IMR-90 (cell line): ENCODE data around the gene NUDT6. TPM values are rescaled to one million over a fixed set of nuclear protein-coding genes. Genes with fewer than 3 reads are reported as not detected.

Source experiments
- ATAC-seq: fragments of 200-7000 bp; cut with Tn5 transposase; 2 replicates; pipeline ENCODE4 v1.9.1; 2020; ENCODE audit warnings: low read depth, mild to moderate bottlenecking, moderate library complexity
- BruUV-seq: library from RNA; stranded (reverse); fragments of 400-500 nt; replicated peaks from 2 replicates; lab custom pipeline; 2021; lab: Mats Ljungman, UMichigan
- CTCF ChIA-PET: fragments of 300-600 bp; formaldehyde crosslinking; extraction: SDS; loops from one replicate; lab custom pipeline; 2021; ENCODE audit warnings: antibody characterized with exemption; lab: Yijun Ruan, JAX
- POLR2A ChIA-PET: fragments of 300-600 bp; sonication (Branson Sonifier 250); formaldehyde crosslinking; loops from one replicate; lab custom pipeline; 2022; ENCODE audit warnings: antibody characterized with exemption; ENCODE audit not compliant: unreplicated experiment; lab: Charles Lee
- DNase-seq: peaks from one replicate; pipeline ENCODE4 v3.0.0; 2013
- H2AFZ ChIP-seq: replicated peaks from 2 replicates; pipeline ENCODE3; 2013; ENCODE audit warnings: low read length, mild to moderate bottlenecking; ENCODE audit not compliant: poor library complexity
- H2AK5ac ChIP-seq: 2 replicates; pipeline ENCODE4 v1.6.1; 2013; ENCODE audit warnings: low read depth, low read length, inconsistent platforms
- H2AK9ac ChIP-seq: replicated peaks from 2 replicates; pipeline ENCODE3; 2013; ENCODE audit warnings: mild to moderate bottlenecking, low read depth, low read length, moderate library complexity; ENCODE audit not compliant: poor library complexity
- H2BK120ac ChIP-seq: 2 replicates; pipeline ENCODE4 v1.6.1; 2013; ENCODE audit warnings: low read depth, low read length, inconsistent platforms
- H2BK15ac ChIP-seq: 3 replicates; pipeline ENCODE4 v1.6.1; 2013; ENCODE audit warnings: low read depth, low read length, inconsistent platforms
- H2BK20ac ChIP-seq: 2 replicates; pipeline ENCODE4 v1.6.1; 2013; ENCODE audit warnings: low read depth, mild to moderate bottlenecking, inconsistent platforms, low read length, moderate library complexity
- H2BK5ac ChIP-seq: 2 replicates; pipeline ENCODE4 v1.6.1; 2013; ENCODE audit warnings: mild to moderate bottlenecking, low read depth, low read length, inconsistent platforms; ENCODE audit not compliant: poor library complexity, severe bottlenecking
- H3K14ac ChIP-seq: replicated peaks from 2 replicates; pipeline ENCODE4 v1.6.1; 2013; ENCODE audit warnings: low read depth, low read length, inconsistent platforms
- H3K18ac ChIP-seq: 2 replicates; pipeline ENCODE4 v1.6.1; 2013; ENCODE audit warnings: low read depth, low read length, control low read depth
- H3K23ac ChIP-seq: 2 replicates; pipeline ENCODE4 v1.6.1; 2013; ENCODE audit warnings: low read depth, low read length, inconsistent platforms
- H3K27ac ChIP-seq: 2 replicates; pipeline ENCODE4 v1.5.1; 2013; ENCODE audit warnings: mild to moderate bottlenecking, control low read depth, low read length; ENCODE audit not compliant: insufficient read depth
- H3K27me3 ChIP-seq: 2 replicates; pipeline ENCODE4 v1.6.1; 2013; ENCODE audit warnings: low read length; ENCODE audit not compliant: control insufficient read depth, insufficient read depth
- H3K36me3 ChIP-seq: 2 replicates; pipeline ENCODE4 v1.6.1; 2013; ENCODE audit warnings: low read length, mixed read lengths; ENCODE audit not compliant: control insufficient read depth, insufficient read depth
- H3K4ac ChIP-seq: 2 replicates; pipeline ENCODE4 v1.6.1; 2013; ENCODE audit warnings: low read depth, low read length, inconsistent platforms
- H3K4me1 ChIP-seq: 2 replicates; pipeline ENCODE4 v1.6.1; 2013; ENCODE audit warnings: low read length, mixed read lengths; ENCODE audit not compliant: control insufficient read depth, insufficient read depth
- H3K4me2 ChIP-seq: 2 replicates; pipeline ENCODE4 v1.6.1; 2013; ENCODE audit warnings: low read depth, mild to moderate bottlenecking, control low read depth, low read length, moderate library complexity
- H3K4me3 ChIP-seq: 2 replicates; pipeline ENCODE4 v1.5.1; 2013; ENCODE audit warnings: low read depth, mild to moderate bottlenecking, control low read depth, low read length, moderate library complexity; ENCODE audit not compliant: insufficient read depth
- H3K56ac ChIP-seq: 2 replicates; pipeline ENCODE4 v1.6.1; 2013; ENCODE audit warnings: low read length, inconsistent platforms; ENCODE audit not compliant: insufficient read depth; ENCODE audit errors: extremely low read depth
- H3K79me1 ChIP-seq, 2 experiments: 2 replicates each; pipeline ENCODE4 v1.6.1; 2013; ENCODE audit warnings: low read length in 2 of 2, inconsistent platforms in 1 of 2, low read depth in 1 of 2
- H3K9ac ChIP-seq: 2 replicates; pipeline ENCODE4 v1.6.1; 2013; ENCODE audit warnings: low read depth, low read length, control low read depth
- H3K9me1 ChIP-seq: 2 replicates; pipeline ENCODE4 v1.6.1; 2013; ENCODE audit warnings: low read length, inconsistent platforms; ENCODE audit not compliant: insufficient read depth
- H3K9me3 ChIP-seq: 2 replicates; pipeline ENCODE4 v1.6.1; 2013; ENCODE audit warnings: low read length; ENCODE audit not compliant: control insufficient read depth, insufficient read depth
- H4K20me1 ChIP-seq: 2 replicates; pipeline ENCODE4 v1.6.1; 2013; ENCODE audit warnings: low read length, inconsistent platforms; ENCODE audit not compliant: insufficient read depth
- H4K5ac ChIP-seq: 2 replicates; pipeline ENCODE4 v1.6.1; 2013; ENCODE audit warnings: mild to moderate bottlenecking, low read depth, low read length, control low read depth
- H4K8ac ChIP-seq, 2 experiments: 2 replicates each; pipeline ENCODE4 v1.6.1; 2013; ENCODE audit warnings: low read depth in 2 of 2, low read length in 2 of 2, control low read depth in 1 of 2, inconsistent platforms in 1 of 2
- H4K91ac ChIP-seq: 2 replicates; pipeline ENCODE4 v1.6.1; 2013; ENCODE audit warnings: low read depth, low read length, inconsistent platforms; ENCODE audit not compliant: insufficient read depth
- MAFK ChIP-seq: IDR thresholded peaks from 2 replicates; pipeline ENCODE4 v1.6.1; 2012; ENCODE audit warnings: low read depth, low read length, improper control_type of control experiment
- MAZ ChIP-seq: IDR thresholded peaks from 2 replicates; pipeline ENCODE4 v1.6.1; 2012; ENCODE audit warnings: low read depth, mild to moderate bottlenecking, low read length, improper control_type of control experiment, moderate library complexity, borderline replicate concordance
- dilution Hi-C: fragments of 300-500 bp; cut with HindIII; formaldehyde crosslinking; loops from one replicate; pipeline ENCODE4 v1.14.3; 2018; ENCODE audit warnings: low sequenced_read_pairs; ENCODE audit not compliant: unreplicated experiment
- in situ Hi-C: fragments of 300-500 bp; cut with MboI; formaldehyde crosslinking; loops from 3 replicates; pipeline ENCODE4 v1.14.3; 2019; ENCODE audit warnings: low sequenced_read_pairs, inconsistent platforms, mixed read lengths
- intact Hi-C: fragments of 100-400 bp; cut with micrococcal nuclease; formaldehyde crosslinking; loops from 2 replicates; pipeline ENCODE4 v1.10.0; 2022
- polyA plus RNA-seq, 3 experiments: library from polyadenylated mRNA; depleted of rRNA; stranded (reverse); fragments of >200 nt; gene quantifications; 2 replicates each; pipeline ENCODE4 v1.2.3, GENCODE V29; 2012; ENCODE audit warnings: low replicate concordance in 1 of 3
- total RNA-seq: library from RNA; depleted of rRNA; stranded (reverse); fragments of >200 nt; gene quantifications from 2 replicates; pipeline ENCODE4 v1.2.3, GENCODE V29; 2012

NUDT6 gene
- total and polyA plus RNA-seq, 2 of the 4 experiments (the other 2 are of a cell fraction) = 2.7 to 4.8 TPM

- ChIA-PET CTCF (interaction anchor here (0.6 kb wide), 1 partner anchor 160 kb away, joined by 5 read pairs; no protein-coding TSS in a partner anchor), POLR2A (no interaction called here)
- Histone ChIP-seq H2BK120ac (no peak overlapping the region), H3K27ac (no peak overlapping the region), H2BK20ac (no peak overlapping the region), H3K56ac (no peak overlapping the region), H2BK5ac (no peak overlapping the region), H2AK9ac (no peak overlapping the region), H3K4me3 (no peak overlapping the region), H2BK15ac (no peak overlapping the region), H3K14ac (no peak overlapping the region), H3K9me3 (no peaks in the 10 kb centered on the region), H3K4ac (no peak overlapping the region), H4K20me1 (no peaks in the 10 kb centered on the region), H4K8ac (no peak overlapping the region), H2AK5ac (no peak overlapping the region), H3K4me2 (no peak overlapping the region), H4K5ac (no peak overlapping the region), H3K4me1 (no peaks in the 10 kb centered on the region), H3K27me3 (no peaks in the 10 kb centered on the region), H3K18ac (no peak overlapping the region), H3K36me3 (peaks cover 13% of the 10 kb centered on the region), H4K91ac (no peak overlapping the region), H3K79me1 (peaks cover 0 to 2% of the 10 kb centered on the region in 2 experiments; a peak in 1 of 4 replicates), H3K9ac (no peak overlapping the region), H3K9me1 (no peaks in the 10 kb centered on the region), H2AFZ (no peak overlapping the region), H3K23ac (no peak overlapping the region)
- in situ Hi-C loops (no loop called here), dilution Hi-C loops (no loop called here), intact Hi-C loops (loop anchor here (5.0 to 10.0 kb wide), 3 partner anchors 350 to 1182 kb away; no protein-coding TSS in a partner anchor)
- ATAC-seq (no peak), DNase-seq (no peak)
- BruUV-seq = no TSS peak
- no peak for TF ChIP-seq MAZ
- peak; percentile 54 for TF ChIP-seq MAFK
Measured at GRCh38 chr4:122932763-122933162, 10.4 kb upstream of the NUDT6 start.
